ENCODE data around the gene LOC101059915.
"Not testable (repeated sequence)": the region's sequence is repeated elsewhere in the genome, so short reads cannot be mapped to it uniquely, and the experiment has no call there.

DNA sequence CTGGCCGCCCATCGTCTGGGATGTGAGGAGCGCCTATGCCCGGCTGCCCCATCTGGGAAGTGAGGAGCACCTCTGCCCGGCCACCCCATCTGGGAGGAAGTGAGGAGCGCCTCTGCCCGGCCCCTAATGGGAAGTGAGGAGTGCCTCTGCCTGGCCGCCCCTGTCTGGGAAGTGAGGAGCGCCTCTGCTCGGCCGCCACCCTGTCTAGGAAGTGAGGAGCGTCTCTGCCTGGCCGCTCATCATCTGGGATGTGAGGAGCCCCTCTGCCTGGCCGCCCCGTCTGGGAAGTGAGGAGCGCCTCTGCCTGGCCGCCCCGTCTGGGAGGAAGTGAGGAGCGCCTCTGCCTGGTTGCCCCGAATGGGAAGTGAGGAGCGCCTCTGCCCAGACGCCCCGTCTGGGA, 8.3 kb downstream of the LOC101059915 start:
- not testable (repeated sequence) for TF ChIP-seq ZFP62 (CRISPR knock-in tag; IDR thresholded peaks at IDR 0.05); SUZ12 (IDR thresholded peaks at IDR 0.05; ENCODE audit: low read depth, low read length); ZFP82 (CRISPR knock-in tag; IDR thresholded peaks at IDR 0.05; ENCODE audit: borderline replicate concordance); ZNF383 (CRISPR knock-in tag; IDR thresholded peaks at IDR 0.05; ENCODE audit: borderline replicate concordance)
